BJ (cell line): ENCODE measurements around the gene TYMS. TPM values are rescaled to one million over a fixed set of nuclear protein-coding genes. Genes with fewer than 3 reads are reported as not detected.

Source experiments
- CTCF ChIA-PET: fragments of 350-600 bp; formaldehyde crosslinking; extraction: SDS; loops from one replicate; lab custom pipeline; 2021; ENCODE audit warnings: antibody characterized with exemption, inconsistent platforms; lab: Yijun Ruan, JAX
- POLR2A ChIA-PET: fragments of 300-600 bp; sonication (Branson Sonifier 250); formaldehyde crosslinking; extraction: SDS; loops from one replicate; lab custom pipeline; 2021; ENCODE audit warnings: antibody characterized with exemption; lab: Charles Lee
- DNase-seq: peaks from one replicate; pipeline ENCODE4 v3.0.0-alpha.2; 2011; ENCODE audit warnings: low read depth
- H3K27me3 ChIP-seq: 2 replicates; pipeline ENCODE4 v1.6.0; 2011; ENCODE audit warnings: low read length; ENCODE audit not compliant: control insufficient read depth, insufficient read depth
- H3K36me3 ChIP-seq: 2 replicates; pipeline ENCODE4 v1.5.1; 2011; ENCODE audit warnings: low read length; ENCODE audit not compliant: control insufficient read depth, insufficient read depth
- H3K4me3 ChIP-seq: 2 replicates; pipeline ENCODE4 v1.5.1; 2011; ENCODE audit warnings: low read depth, mild to moderate bottlenecking, control low read depth, low read length
- polyA plus RNA-seq: library from polyadenylated mRNA; depleted of rRNA; stranded (reverse); fragments of >200 nt; gene quantifications from 2 replicates; pipeline ENCODE4 v1.2.3, GENCODE V29; 2011
- TF ChIP-seq, protein P1 (sequence below): IDR thresholded peaks from 2 replicates; pipeline ENCODE4 v1.5.1; 2011; ENCODE audit warnings: low read depth, mild to moderate bottlenecking, control low read depth, inconsistent platforms, low read length, moderate library complexity; ENCODE audit not compliant: insufficient read depth

TYMS gene
- polyA plus RNA-seq, 1 experiment: 146 TPM

DNA sequence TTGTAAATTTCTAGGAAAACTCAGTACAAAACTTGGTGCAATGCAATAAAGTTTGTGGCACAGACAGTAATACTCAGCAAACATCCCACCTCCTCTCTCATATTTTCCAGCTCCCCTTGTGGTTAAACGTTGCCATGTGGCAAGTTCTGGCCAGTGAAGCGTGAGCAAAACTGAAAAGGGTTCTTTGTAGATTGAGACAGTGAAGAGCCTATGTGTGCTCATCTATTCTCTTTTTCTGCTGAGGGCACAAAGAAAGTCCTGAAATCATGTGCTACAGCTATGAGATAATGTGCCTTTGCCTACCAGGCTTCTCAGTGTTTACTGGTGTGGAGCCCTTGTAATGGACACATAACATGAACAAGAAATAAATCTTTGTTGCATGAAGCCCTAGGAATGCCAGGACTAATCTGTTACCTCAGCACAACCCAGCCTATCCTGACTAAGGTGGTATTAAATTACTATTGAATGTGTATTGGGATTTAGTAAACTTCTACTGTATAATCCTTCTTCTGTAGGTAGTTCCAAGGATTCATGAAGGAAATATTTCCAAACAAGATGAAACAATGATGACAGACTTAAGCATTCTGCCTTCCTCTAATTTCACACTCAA lies 13.0 kb upstream of the TYMS start:
- no peak for DNase-seq
- ChIA-PET POLR2A (no interaction called here), CTCF (interaction anchor here (0.6 to 1.5 kb wide), 3 partner anchors 10 to 40 kb away, joined by 3 to 6 read pairs (median 4); no protein-coding TSS in a partner anchor)
- H3K36me3 ChIP-seq: no peaks in the 10 kb centered on the region
- H3K4me3 ChIP-seq: no peak overlapping the region
- TF ChIP-seq, protein P1, sequence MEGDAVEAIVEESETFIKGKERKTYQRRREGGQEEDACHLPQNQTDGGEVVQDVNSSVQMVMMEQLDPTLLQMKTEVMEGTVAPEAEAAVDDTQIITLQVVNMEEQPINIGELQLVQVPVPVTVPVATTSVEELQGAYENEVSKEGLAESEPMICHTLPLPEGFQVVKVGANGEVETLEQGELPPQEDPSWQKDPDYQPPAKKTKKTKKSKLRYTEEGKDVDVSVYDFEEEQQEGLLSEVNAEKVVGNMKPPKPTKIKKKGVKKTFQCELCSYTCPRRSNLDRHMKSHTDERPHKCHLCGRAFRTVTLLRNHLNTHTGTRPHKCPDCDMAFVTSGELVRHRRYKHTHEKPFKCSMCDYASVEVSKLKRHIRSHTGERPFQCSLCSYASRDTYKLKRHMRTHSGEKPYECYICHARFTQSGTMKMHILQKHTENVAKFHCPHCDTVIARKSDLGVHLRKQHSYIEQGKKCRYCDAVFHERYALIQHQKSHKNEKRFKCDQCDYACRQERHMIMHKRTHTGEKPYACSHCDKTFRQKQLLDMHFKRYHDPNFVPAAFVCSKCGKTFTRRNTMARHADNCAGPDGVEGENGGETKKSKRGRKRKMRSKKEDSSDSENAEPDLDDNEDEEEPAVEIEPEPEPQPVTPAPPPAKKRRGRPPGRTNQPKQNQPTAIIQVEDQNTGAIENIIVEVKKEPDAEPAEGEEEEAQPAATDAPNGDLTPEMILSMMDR: no peak
- H3K27me3 ChIP-seq: peaks cover 4% of the 10 kb centered on the region; the same call in 1 of the 2 replicates

DNA sequence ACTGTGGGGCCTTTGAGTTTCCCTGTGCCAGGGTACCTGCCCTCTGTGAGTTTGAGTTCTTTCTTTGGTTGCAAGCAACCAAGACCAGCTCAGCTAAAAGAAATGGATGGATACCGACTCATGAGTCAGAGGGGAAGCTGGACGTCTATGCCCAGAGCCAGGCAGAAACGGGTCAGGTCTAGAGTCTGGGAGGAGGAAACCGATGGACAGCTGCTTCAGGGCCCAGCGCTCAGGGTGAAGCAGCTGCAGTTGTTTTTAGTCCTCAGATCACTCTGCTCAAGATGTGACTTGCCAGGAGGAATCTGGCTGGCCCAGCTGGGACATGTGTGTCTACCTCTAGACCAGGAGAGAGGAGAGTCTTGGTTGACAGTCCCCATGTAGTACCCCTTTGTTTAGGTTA lies 10.1 kb upstream of the TYMS start:
- CTCF ChIA-PET: no interaction called here
- H3K4me3 ChIP-seq: no peak overlapping the region
- DNase-seq: no peak
- POLR2A ChIA-PET: no interaction called here
- peaks cover 4% of the 10 kb centered on the region; the same call in 1 of the 2 replicates for H3K27me3 ChIP-seq
- TF ChIP-seq, protein P1: no peak
- H3K36me3 ChIP-seq: no peaks in the 10 kb centered on the region

- ChIA-PET CTCF (interaction anchor here (0.8 to 1.2 kb wide), 2 partner anchors 25 to 182 kb away, joined by 4 read pairs; no protein-coding TSS in a partner anchor), POLR2A (no interaction called here)
- no peak for DNase-seq
- TF ChIP-seq, protein P1: no peak
- no peaks in the 10 kb centered on the region for H3K36me3 ChIP-seq
- H3K4me3 ChIP-seq: no peak overlapping the region
- peaks cover 3% of the 10 kb centered on the region; the same call in 1 of the 2 replicates for H3K27me3 ChIP-seq
Measured at GRCh38 chr18:649341-649740, 8.1 kb upstream of the TYMS start.

GRCh38 chr18:650428-650858 lies 7.0 kb upstream of the TYMS start:
- H3K36me3 ChIP-seq: no peaks in the 10 kb centered on the region
- no peak overlapping the region for H3K4me3 ChIP-seq
- CTCF ChIA-PET: interaction anchor here (1.2 kb wide), 1 partner anchor 180 kb away, joined by 4 read pairs; no protein-coding TSS in a partner anchor
- no peak for DNase-seq
- H3K27me3 ChIP-seq: no peaks in the 10 kb centered on the region; the same call in 1 of the 2 replicates
- TF ChIP-seq, protein P1: no peak
- POLR2A ChIA-PET: no interaction called here

DNA sequence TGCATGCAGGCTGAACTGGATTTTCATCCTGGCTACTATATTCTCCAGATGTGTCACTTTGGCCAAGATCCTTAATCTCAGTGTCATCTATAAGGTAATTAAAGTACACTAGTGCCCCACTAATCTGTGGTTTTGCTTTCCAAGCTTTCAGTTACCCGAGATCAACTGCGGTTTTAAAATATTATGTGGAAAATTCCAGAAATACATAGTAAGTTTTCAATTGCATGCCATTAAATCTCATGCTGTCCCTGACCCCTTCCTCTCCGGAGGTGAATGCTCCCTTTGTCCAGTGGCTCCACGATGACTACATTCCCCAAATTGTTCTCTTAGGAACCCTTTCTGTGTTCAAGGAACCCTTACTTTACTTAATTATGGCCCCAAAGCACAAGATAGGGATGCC lies 5.3 kb upstream of the TYMS start:
- ChIA-PET POLR2A (no interaction called here), CTCF (interaction anchor here (0.6 to 1.3 kb wide), 3 partner anchors 8 to 12 kb away, joined by 3 to 4 read pairs (median 3); no protein-coding TSS in a partner anchor)
- no peak for DNase-seq
- H3K27me3 ChIP-seq: no peaks in the 10 kb centered on the region; the same call in 1 of the 2 replicates
- H3K36me3 ChIP-seq: no peaks in the 10 kb centered on the region
- H3K4me3 ChIP-seq: no peak overlapping the region
- TF ChIP-seq, protein P1: no peak
